Stimulated activated CD8-positive, alpha-beta memory T cell treated with anti-CD3 and anti-CD28 coated beads, Interleukin-15, amount 100 ng/mL, for 1 hour (primary cell): ENCODE data around the gene CEP250.
"Not testable (repeated sequence)": the region's sequence is repeated elsewhere in the genome, so short reads cannot be mapped to it uniquely, and the experiment has no call there.

Source experiments
- DNase-seq: peaks from one replicate; pipeline ENCODE4 v3.0.0-alpha.2; 2020; ENCODE audit warnings: low read depth

Gene CEP250

DNA sequence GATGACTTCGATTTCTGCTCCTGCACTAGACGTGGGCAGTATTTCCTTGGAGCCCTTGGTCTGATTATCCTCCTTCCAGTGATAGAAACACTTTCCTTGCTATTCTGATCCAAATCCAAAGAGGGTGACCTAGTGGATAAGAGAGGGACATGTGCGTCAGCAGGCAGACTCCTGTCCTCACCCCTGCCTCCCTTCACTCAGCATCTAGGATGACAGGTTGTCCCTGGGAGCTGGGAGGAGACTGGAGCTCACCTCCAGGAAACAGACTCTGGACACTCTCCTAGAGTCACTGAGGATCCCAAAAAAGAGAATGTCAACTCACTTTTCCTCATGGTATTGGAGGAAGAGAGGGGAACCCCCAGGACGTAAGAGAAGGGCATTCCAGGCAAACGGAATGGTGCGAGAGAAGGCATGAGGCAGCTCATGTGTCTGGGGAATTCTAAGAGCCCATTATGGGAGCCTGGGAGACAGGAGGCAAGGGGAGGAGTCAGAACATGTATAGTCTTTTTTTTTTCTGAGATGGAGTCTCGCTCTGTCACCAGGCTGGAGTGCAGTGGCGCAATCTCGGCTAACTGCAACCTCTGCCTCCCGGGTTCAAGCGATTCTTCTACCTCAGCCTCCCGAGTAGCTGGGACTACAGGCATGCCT lies 71.8 kb downstream of the CEP250 start:
- no peak for DNase-seq

DNA sequence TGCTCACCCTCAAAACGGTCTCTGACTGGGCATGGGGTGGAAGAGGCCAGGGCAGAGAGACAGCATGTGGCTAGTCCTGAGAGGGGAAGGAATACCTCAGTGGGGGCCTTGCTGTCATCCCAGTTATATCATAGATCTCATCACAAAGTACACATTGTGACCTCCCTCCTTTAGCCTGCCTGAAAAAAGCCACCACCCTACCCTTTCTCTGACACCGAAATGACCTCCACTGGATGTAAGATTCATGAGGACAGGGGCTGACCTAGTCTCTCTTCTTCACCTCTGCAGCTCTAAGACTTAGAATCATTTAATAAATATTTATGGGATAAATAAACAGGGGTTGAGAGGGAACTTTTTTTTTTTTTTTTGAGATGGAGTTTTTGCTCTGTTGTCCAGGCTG lies 74.2 kb downstream of the CEP250 start, which contains the start of gene C20orf173:
Gene C20orf173, minus strand, starts transcription at position 101 of the 400 bp plus-strand sequence. CDS start 279 bp downstream, outside the sequence.
- DNase-seq, result no peak

GRCh38 chr20:35539756-35540212 lies 84.4 kb downstream of the CEP250 start:
- DNase-seq, result no peak

- DNase-seq, result no peak
Observed at GRCh38 chr20:35541118-35541782, 85.9 kb downstream of the CEP250 start.

DNA sequence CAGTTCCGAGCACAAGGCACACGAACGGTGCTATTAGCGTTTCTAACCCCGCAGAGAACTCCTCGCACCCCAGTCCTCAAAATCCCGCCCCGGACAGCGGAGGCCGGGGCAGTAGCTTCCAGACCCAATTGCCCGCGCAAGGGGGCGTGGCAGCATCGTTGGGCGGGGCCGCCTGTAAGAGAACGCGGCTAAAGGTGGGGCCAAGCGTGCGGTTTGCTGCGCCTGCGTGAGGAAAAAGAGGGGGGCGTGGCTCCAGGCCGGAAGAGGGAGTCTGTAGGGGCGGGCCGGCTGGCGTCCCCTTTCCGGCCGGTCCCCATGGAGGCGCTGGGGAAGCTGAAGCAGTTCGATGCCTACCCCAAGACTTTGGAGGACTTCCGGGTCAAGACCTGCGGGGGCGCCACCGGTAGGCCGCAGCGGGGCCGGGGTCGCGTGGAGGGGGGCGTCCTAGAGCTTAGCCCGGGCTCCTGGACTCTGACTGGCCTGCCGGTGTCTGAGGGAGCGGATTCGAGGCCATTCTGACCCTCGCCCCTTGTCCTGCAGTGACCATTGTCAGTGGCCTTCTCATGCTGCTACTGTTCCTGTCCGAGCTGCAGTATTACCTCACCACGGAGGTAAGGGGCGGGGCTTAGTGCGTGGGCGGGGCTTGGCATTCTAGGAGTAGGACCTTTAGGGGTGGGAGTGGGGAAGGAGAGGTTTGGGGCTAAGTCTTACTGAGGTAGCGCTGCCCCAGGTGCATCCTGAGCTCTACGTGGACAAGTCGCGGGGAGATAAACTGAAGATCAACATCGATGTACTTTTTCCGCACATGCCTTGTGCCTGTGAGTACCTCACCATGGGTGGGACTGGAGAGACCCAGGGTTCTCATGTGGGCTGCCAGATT lies 86.6 kb downstream of the CEP250 start, which contains the start of gene ERGIC3:
Gene ERGIC3, plus strand, starts transcription at position 296 of the 880 bp plus-strand sequence. Its CDS starts 20 bp downstream, at position 316.
- DNase-seq, result peak; percentile 93

- DNase-seq, result no peak
Observed at GRCh38 chr20:35542990-35543389, 87.6 kb downstream of the CEP250 start.

DNA sequence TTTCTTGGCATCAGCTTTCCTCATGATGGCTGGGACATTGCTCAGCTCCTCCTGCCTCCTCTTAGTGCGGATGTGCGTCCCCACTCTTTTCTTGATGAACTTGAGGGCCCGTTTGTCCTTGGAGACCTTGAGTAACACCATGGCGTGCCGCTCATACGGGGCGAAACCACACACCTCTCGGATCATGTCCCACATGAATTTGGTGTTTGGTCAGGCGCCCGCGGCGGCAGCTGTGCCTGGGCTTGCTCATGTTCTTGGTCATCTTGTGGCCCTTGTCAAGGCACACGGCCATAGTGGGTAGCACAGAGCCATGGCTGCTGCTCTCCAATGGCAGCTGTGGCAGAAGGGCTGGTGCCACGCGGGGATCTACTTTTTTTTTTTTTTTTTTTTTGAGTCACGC lies 89.0 kb downstream of the CEP250 start:
- no peak for DNase-seq

GRCh38 chr20:35544941-35545340 lies 89.5 kb downstream of the CEP250 start:
- DNase-seq, result not testable (repeated sequence)

DNA sequence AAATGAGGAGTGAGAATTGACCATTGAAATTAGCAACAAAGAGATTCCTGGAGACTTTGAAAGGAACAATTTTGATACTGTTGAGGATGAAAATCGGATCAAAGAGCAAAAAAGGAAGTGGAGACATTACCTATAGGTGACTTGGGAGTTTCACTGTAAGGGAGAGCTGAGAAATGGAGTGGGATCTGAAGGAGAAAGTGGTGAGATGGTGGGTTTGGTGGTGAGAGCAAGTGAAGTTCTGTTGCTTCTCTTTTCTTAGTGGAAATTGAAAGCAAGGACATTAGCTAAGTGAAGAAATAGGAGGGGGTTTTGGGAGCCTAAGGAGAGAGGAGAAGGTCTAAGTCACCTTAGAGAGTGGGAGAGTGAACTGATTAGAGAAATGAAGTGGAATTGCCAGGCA lies 90.7 kb downstream of the CEP250 start:
- no peak for DNase-seq

DNA sequence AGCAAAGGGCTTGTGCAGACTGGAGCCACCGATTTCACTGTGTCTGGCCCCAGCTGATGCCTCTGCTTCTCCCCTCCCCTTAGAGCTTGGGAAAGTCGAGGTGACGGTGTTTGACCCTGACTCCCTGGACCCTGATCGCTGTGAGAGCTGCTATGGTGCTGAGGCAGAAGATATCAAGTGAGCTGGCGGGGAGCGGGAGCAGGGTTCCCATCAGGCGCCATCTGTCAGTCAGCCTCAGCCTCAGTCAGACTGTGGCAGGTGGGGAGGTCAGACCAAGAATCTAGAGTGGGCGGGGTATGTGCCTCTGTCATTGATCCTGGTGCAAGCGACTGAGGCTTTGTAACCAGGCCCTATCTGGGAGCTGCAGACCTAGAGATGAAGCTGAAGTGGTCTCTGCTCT lies 91.9 kb downstream of the CEP250 start:
- DNase-seq, result no peak

DNA sequence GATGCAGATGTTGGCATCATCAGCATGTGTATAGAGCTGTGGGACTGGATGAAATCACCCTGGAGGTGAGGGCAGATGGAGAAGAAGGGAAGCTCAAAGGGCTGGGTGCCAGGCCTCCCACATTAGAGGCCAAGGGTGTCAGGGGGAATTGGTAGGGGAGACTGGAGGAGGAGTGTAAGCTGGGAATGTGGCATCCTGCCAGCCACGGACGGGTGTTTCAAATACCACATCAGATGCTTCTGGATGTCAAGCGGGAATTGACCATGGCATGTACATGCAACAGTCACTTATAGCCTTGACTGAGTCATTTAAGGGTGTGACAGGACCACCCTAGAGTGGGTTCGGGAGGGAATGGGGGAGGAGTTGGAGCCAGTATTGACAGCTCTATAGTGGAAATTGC lies 96.1 kb downstream of the CEP250 start:
- DNase-seq, result no peak

GRCh38 chr20:35552914-35553313 lies 97.5 kb downstream of the CEP250 start:
- no peak for DNase-seq

DNA sequence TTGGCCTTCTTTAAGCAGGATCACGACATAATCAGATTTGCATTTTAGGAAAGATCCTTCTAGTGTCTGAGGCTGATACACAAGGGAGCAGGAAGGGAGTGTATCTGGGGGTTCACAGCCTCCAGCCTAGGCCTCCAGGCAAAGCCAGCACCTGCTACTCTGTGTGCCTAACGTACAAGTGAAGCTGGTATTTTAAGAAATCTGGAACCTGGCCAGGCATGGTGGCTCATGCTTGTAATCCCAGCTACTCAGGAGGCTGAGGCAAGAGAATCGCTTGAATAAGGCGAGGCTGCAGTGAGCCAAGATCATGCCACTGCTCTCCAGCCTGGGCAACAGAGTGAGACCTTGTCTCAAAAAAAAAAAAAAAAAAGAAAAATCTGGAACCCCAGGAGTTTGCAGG lies 100.1 kb downstream of the CEP250 start:
- DNase-seq, result not testable (repeated sequence)

GRCh38 chr20:35555951-35556645 lies 100.7 kb downstream of the CEP250 start:
- no peak for DNase-seq

GRCh38 chr20:35556871-35557270 lies 101.5 kb downstream of the CEP250 start:
- DNase-seq, result no peak

GRCh38 chr20:35558451-35558850 lies 103.1 kb downstream of the CEP250 start:
- no peak for DNase-seq

DNA sequence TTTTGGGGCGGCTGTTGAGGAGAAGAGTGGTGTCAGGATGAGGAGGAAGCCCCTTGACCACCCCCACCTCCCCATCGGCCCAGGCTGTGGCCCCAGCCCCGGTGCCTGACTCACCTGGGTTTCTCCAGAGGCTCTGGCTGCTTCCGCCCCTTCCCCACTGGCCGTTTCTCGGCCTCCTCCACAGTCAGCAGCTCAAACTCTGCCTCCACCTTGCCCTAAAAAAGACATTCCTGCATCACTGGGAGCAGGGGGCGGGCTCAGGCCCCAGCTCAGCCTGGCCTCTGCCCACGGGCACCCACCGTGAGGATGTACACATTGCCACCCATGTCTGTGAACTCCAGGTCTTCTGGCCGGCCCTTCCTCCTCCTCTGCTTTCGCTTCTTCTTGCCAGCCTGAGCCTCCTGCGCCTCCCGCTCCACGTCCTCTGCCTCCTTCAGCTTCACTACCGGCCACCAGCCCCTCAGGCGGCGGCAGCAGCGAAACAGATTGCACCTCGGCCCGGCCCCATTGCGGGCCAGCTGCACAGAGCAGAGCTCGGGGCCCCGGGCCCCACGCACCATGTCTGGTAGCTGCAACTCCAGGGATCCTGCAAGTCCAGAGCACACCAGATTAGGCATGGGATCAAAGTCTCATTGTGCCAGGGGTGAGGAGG lies 103.8 kb downstream of the CEP250 start:
- DNase-seq, result no peak

DNA sequence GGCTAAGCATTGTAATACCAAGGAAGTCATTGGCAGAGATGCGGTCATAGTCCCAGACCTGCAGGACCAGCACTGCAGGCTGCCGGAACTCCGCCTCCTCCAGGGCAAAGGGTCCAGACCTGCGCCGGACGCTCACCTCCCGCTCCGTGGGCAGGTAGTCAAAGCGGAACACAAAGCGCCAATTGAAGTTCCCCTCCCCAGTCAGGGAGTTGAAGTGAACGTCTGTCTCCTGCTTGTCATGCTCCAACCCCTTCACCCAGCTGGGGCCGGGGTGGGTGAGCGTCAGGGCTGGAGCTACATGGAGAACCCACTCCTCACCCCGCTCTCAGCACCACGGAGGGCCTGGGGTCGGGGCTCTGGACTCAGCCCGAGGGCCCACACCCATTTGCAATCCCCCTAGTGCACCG lies 104.7 kb downstream of the CEP250 start:
- no peak for DNase-seq

GRCh38 chr20:35560541-35560940 lies 105.1 kb downstream of the CEP250 start:
- DNase-seq, result no peak

DNA sequence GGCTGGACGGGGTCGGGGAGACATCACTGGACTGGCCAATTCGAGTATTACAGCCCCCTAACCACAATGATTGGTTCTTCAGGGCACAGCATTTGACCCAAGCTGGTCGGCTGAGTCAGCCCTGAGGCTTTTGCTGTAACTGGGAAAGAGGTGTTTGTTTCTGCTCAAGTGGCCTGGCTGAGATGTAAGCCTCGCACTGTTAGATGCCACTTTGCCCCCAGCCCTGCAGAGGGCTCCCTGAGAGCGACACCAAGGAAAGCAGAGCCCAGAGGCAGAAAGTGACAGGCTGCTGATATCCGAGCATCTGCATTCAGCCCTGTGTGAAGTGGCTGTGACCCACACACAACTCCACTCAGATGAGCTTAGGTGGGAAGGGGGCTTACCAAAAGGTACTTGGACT lies 105.9 kb downstream of the CEP250 start:
- no peak for DNase-seq

- no peak for DNase-seq
Observed at GRCh38 chr20:35561671-35562070, 106.3 kb downstream of the CEP250 start.
